Measurements from ENCODE around the gene ZNF831.

The ZNF831 gene

GRCh38 chr20:59253779-59254319 is 90.2 kb downstream of the ZNF831 start:
- no peak overlapping the region for H3K4me3 ChIP-seq (ENCODE audit: low read depth, low read length)
- no peak for TF ChIP-seq CTCF (conservative IDR thresholded peaks at IDR 0.05; ENCODE audit: low read depth, low read length)
- no peak for DNase-seq (ENCODE audit: low read depth)

GRCh38 chr20:59255256-59255655 is 91.6 kb downstream of the ZNF831 start:
- no peak for DNase-seq (ENCODE audit: low read depth)
- no peak overlapping the region for H3K4me3 ChIP-seq (ENCODE audit: low read depth, low read length)
- TF ChIP-seq CTCF (conservative IDR thresholded peaks at IDR 0.05; ENCODE audit: low read depth, low read length) = no peak

DNA sequence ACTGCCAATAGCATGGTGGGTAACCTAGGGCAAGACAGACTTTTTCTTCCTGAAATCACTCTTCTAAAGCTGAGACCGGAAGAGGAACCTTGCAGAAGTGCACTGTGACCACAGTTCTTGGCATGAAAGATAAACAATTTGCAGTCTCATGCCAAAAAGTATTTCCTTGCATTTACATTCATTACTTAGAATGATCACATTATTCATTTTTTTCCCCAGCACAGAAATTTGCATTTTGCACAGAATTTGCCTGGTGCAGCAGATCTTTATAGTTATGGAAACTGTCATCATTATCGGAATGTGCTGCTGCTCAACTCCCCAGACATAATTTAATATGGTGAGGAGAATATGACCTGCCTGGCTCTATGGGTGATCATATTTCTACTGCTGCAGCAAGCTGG is 94.6 kb downstream of the ZNF831 start:
- no peak for DNase-seq (ENCODE audit: low read depth)
- no peak overlapping the region for H3K4me3 ChIP-seq (ENCODE audit: low read depth, low read length)
- TF ChIP-seq CTCF (conservative IDR thresholded peaks at IDR 0.05; ENCODE audit: low read depth, low read length) = no peak

DNA sequence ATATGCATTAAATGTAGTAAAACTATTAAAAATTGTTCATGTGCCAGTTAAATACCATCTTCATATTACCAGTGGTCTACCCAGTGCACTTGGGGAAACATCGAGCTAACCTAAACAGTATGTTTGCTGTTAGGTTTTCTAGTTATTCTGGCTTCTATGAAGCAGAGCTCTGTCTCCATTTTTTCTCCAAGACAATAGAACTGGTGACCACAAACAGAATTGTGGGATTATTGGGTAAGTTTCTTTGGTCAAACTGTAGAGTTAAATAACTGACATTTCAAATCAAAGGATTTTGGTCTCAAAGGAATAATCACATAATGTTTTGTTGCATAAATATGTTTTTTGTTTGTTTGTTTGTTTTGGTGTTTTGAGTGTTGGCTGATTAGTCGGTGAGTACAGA is 96.3 kb downstream of the ZNF831 start:
- H3K4me3 ChIP-seq (ENCODE audit: low read depth, low read length) = no peak overlapping the region
- no peak for TF ChIP-seq CTCF (conservative IDR thresholded peaks at IDR 0.05; ENCODE audit: low read depth, low read length)
- DNase-seq (ENCODE audit: low read depth) = no peak

DNA sequence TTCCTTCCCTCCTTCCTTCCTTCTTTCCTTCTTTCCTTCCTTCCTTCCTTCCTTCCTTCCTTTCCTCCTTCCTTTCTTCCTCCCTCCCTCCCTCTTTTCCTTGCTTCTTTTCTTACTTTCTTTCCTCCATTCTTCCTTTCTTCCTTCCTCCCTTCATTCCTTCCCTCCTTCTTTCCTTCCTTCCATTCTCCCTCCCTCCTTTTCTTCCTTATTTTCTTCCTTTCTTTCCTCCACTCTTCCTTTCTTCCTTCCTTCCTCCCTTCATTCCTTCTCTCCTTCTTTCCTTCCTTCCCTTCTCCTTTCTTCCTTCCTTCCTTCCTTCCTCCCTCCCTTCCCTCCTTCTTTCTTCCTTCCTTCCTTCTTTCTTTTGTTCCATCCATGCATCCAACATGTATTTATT is 101.7 kb downstream of the ZNF831 start:
- TF ChIP-seq CTCF (conservative IDR thresholded peaks at IDR 0.05; ENCODE audit: low read depth, low read length) = no peak
- DNase-seq (ENCODE audit: low read depth) = no peak

DNA sequence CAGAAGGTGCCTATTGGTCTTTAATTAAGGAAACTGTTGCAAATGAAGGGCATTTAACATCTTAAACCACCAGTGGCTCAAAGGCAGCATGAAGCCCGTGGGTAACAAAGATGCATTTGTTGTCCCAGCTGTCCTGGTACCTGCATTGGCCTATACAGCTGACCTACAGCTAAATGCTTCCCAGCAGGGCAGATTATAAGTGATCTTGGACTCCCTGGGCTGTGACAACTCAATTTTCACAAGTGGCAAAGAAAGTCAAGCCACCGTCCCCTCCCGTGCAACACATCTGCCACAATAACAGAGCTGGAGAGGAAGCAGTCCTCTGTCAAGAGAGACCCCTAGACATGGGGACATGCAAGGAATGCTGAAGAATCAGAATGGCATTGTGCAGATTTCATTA is 105.2 kb downstream of the ZNF831 start:
- DNase-seq (ENCODE audit: low read depth) = no peak
- no peak overlapping the region for H3K4me3 ChIP-seq (ENCODE audit: low read depth, low read length)

More for the DNA sequence above, 101.7 kb downstream of the ZNF831 start:
- no peak overlapping the region for H3K4me3 ChIP-seq (ENCODE audit: low read depth, low read length)

More for the DNA sequence above, 105.2 kb downstream of the ZNF831 start:
- TF ChIP-seq CTCF (conservative IDR thresholded peaks at IDR 0.05; ENCODE audit: low read depth, low read length) = no peak
